Measurements from ENCODE around the gene IL10RA. TPM values are rescaled to one million over a fixed set of nuclear protein-coding genes. Genes with fewer than 3 reads are reported as not detected.

Gene IL10RA
- total and polyA plus RNA-seq, 9 of the 15 experiments (the other 6 are each of a cell fraction or from before 2014, with no cell fraction given) = 0.17 to 17.3 (median 2.9) TPM

GRCh38 chr11:118006153-118006534 lies 19.9 kb downstream of the IL10RA start (continued):
- TF ChIP-seq AFF4 (CRISPR knock-in tag; IDR thresholded peaks at IDR 0.05) = no peak
- no peak for TF ChIP-seq SAFB2 (IDR thresholded peaks at IDR 0.05; ENCODE audit: borderline replicate concordance, low read depth, low read length, severe bottlenecking)
- peak; percentile 94 for TF ChIP-seq HDAC2 (IDR thresholded peaks at IDR 0.05)
- no peak for TF ChIP-seq ESRRA (IDR thresholded peaks at IDR 0.05; ENCODE audit: borderline replicate concordance, low read depth)
- no peak for TF ChIP-seq MCM7 (IDR thresholded peaks at IDR 0.05)
- no peak for TF ChIP-seq MEIS2 (IDR thresholded peaks at IDR 0.05; ENCODE audit: partially characterized antibody)
- no peak for TF ChIP-seq ZNF146 (CRISPR knock-in tag; IDR thresholded peaks at IDR 0.05; ENCODE audit: unreplicated experiment)
- no peak for TF ChIP-seq PTTG1 (tag; IDR thresholded peaks at IDR 0.05; ENCODE audit: low read depth)
- TF ChIP-seq U2AF1 (optimal IDR thresholded peaks at IDR 0.05; ENCODE audit: low read depth, low read length) = no peak
- no peak for TF ChIP-seq POLR2G (IDR thresholded peaks at IDR 0.05; ENCODE audit: low read depth, low read length)
- no peak for TF ChIP-seq CREM (IDR thresholded peaks at IDR 0.05; ENCODE audit: low read depth)
- no peak for TF ChIP-seq HDGF (IDR thresholded peaks at IDR 0.05)
- no peak for TF ChIP-seq ZNF175 (CRISPR knock-in tag; IDR thresholded peaks at IDR 0.05; ENCODE audit: low read depth)
- no peak for TF ChIP-seq PHB (CRISPR knock-in tag; IDR thresholded peaks at IDR 0.05)
- no peak for TF ChIP-seq ZNF75A (CRISPR knock-in tag; IDR thresholded peaks at IDR 0.05)
- no peak for TF ChIP-seq ZBTB40 (IDR thresholded peaks at IDR 0.05)
- TF ChIP-seq ZBTB40 (CRISPR knock-in tag; IDR thresholded peaks at IDR 0.05) = no peak
- TF ChIP-seq TAF9B (IDR thresholded peaks at IDR 0.05; ENCODE audit: partially characterized antibody) = no peak
- TF ChIP-seq SRSF7 (optimal IDR thresholded peaks at IDR 0.05; ENCODE audit: low read depth, low read length) = no peak
